GM10266 (cell line): ENCODE data around the gene PBX3.
A peak's percentile ranks its signal among the peaks of the same experiment; 100 is the strongest.

Experiments used
- DNase-seq: peaks from one replicate; pipeline ENCODE4 v3.0.0; 2012; ENCODE audit errors: extremely low spot score
- TF ChIP-seq, protein P1 (sequence below): IDR thresholded peaks from 2 replicates; pipeline ENCODE4 v1.5.1; 2012; ENCODE audit warnings: mild to moderate bottlenecking, low read depth; ENCODE audit not compliant: control insufficient read depth, insufficient read depth; ENCODE audit errors: missing control alignments

PBX3 gene

DNA sequence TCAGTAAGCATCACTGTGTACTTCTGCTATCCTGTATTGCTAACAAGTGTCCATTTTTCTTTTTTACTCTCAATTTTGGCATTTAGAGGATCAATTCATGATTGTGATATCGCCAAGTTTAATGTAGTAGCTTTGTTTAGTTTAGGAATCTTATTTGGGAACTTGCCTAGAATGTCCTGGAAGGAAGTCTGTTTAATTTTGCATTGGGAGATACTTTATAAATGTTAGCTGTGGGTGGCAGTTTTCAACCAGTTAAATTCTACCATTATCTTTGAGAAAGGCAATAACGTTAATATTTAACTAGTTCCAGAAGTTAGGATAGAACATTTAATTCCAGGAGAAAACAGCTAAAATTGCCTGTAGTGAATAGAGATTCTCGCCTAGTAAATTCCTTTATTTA is 78.6 kb downstream of the PBX3 start:
- TF ChIP-seq, protein P1, sequence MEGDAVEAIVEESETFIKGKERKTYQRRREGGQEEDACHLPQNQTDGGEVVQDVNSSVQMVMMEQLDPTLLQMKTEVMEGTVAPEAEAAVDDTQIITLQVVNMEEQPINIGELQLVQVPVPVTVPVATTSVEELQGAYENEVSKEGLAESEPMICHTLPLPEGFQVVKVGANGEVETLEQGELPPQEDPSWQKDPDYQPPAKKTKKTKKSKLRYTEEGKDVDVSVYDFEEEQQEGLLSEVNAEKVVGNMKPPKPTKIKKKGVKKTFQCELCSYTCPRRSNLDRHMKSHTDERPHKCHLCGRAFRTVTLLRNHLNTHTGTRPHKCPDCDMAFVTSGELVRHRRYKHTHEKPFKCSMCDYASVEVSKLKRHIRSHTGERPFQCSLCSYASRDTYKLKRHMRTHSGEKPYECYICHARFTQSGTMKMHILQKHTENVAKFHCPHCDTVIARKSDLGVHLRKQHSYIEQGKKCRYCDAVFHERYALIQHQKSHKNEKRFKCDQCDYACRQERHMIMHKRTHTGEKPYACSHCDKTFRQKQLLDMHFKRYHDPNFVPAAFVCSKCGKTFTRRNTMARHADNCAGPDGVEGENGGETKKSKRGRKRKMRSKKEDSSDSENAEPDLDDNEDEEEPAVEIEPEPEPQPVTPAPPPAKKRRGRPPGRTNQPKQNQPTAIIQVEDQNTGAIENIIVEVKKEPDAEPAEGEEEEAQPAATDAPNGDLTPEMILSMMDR = no peak
- no peak for DNase-seq

DNA sequence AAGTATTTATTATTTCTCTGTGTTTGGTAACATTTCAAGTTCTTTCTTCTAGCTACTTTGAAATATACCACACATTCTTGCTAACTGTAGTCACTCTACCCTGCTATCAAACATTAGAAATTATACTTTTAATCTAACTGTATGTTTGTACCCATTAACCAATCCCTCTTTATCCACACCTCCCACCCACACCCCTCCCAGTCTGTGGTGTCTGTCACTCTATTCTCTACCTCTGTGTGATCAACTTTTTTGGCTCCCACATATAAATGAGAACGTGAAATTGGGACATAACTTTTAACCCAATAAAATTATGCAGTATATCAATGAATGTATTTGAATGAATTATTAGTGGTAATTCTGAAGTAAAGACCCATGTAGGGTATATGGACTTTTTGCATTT is 79.7 kb downstream of the PBX3 start:
- no peak for DNase-seq
- TF ChIP-seq, protein P1 = no peak

DNA sequence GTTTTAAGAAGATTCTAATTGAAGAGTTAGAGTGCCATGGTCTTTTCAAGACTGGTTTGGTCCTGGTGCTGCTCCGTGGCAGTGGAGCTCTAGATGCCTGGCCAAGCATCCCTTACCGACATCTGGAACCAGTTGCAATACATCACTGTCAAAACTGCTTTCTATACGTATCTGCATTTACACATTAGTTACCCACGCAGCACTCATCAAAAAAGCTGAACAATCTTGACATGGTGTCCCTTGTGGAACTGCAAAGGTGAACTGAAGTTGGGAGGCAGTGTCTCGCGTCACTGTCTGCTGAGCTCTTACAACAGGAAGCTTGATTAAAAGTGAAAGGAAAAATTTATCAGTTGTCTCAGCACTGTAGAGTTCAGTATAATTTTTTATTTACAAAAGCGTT is 82.6 kb downstream of the PBX3 start:
- TF ChIP-seq, protein P1 = no peak

DNA sequence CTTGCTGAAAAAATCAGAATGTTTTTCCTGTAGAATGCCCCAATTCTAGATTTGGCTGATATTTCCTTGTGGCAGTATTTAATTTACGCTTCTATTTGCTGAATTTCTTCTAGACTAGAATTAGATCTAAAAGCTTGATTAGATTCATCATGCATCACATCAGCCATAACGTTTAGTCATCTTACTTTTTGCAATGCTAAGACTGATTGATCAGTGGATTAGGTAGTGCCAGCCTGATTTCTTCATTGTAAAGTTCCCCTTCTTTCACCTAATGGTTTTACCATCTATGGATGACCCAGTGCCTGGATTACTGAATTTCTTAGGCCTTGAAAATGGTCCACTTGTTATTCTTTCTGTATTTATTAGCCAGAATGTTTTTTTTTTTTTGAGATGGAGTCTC is 83.9 kb downstream of the PBX3 start:
- DNase-seq = no peak
- TF ChIP-seq, protein P1 = no peak

More for the DNA sequence above, 82.6 kb downstream of the PBX3 start:
- peak; percentile 39 for DNase-seq

DNA sequence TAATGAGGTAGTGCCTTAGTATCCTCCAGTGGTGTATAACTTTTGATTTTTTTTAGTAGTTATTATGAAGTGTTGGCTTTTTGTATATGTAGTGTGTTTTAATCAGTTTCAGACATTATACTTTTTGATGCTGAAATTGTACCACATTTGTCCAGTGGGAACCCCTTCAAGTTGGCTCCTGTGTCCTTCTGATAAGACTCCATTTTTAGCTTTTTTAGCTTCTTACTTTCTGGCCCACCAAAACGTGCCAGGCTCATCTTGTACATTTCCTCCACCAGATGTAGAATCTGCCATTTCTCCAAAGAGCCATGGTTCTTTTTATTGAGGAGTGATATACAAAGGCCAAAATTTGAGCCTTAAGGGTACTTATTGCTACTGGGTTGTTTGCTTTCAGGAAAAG is 84.4 kb downstream of the PBX3 start:
- no peak for DNase-seq

DNA sequence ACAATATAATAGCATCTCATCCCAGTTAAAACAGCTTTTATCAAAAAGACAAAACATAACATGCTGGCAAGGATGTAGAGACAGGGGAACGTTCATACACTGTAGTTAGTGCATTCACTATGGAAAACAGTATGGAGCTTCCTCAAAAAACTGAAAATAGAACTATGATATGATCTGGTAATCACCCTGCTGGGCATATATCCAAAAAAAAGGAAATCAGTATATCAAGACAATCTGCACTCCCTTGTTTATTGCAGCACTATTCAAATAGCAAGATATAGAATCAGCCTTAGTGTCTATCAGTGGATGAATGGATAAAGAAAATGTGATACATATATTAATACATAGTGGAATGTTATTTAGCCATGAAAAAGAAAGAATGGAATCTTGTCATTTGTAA is 88.5 kb downstream of the PBX3 start:
- TF ChIP-seq, protein P1 = no peak

More for the DNA sequence above, 84.4 kb downstream of the PBX3 start:
- TF ChIP-seq, protein P1 = no peak

DNA sequence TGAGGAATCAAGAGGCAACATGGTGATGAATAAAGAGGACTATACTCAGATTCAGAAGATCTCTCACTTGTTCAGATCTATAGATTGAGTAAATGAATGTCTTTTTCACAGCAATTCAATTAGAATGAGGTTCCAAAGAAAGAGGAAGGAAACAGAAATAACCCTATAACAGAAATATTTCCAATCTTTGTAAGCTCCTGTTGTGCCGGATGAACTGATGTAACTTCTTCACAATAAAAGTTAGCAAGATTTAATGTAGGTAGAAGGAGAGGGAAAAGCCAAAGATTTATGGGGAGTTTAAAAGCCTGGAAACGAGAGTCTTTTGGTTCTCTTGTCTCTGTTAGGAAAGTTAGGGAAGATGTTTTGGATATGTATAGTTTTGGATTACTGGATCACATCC is 92.1 kb downstream of the PBX3 start:
- no peak for DNase-seq
- TF ChIP-seq, protein P1 = no peak

More for the DNA sequence above, 88.5 kb downstream of the PBX3 start:
- DNase-seq = no peak
